ENCODE results near the gene GHR.

DNA sequence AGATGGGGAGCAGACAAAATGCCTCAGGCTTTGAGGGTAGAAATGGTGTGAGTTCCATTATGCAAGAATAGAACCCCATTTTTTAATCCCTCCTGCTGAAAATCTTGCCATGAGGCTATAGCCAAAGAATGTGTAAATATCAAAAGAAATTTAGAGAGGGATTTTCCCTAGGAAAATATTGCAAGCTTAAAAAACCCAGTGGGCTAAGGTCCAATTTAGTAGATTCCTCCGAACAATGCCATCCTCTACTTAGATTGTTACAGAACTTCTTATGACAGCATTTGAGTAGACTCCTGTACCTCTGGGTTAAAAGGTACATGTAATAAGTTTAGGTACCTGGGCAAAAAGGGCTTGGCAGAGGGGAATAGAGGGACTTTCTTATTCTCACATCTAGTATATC is 138.4 kb downstream of the GHR start:
- TF ChIP-seq EGR1 (IDR thresholded peaks at IDR 0.05; ENCODE audit: borderline replicate concordance in 1 of 2, low read depth in 2 of 2, low read length in 2 of 2), result no peak
- no peak for TF ChIP-seq RELA (IDR thresholded peaks at IDR 0.05; ENCODE audit: borderline replicate concordance, partially characterized antibody)
- TF ChIP-seq SIN3A (IDR thresholded peaks at IDR 0.05; ENCODE audit: low read depth, low read length), result no peak
- TF ChIP-seq CTCF (IDR thresholded peaks at IDR 0.05 in 2 of 3, conservative IDR thresholded peaks at IDR 0.05 in 1 of 3; ENCODE audit: control insufficient read depth in 2 of 3, extremely low read depth in 1 of 3, insufficient read depth in 1 of 3, low read depth in 3 of 3, low read length in 3 of 3), result no peak
- TF ChIP-seq RB1 (IDR thresholded peaks at IDR 0.05; ENCODE audit: borderline replicate concordance), result no peak
- no peak for TF ChIP-seq FOXK2 (IDR thresholded peaks at IDR 0.05)
- TF ChIP-seq POLR2AphosphoS5 (IDR thresholded peaks at IDR 0.05; ENCODE audit: low read length), result no peak
- no peak for TF ChIP-seq YBX1 (IDR thresholded peaks at IDR 0.05)

Measured in GM12878 (cell line).